HuH-7.5 (cell line): ENCODE measurements around the gene PHC3.

ENCODE experiments used
- DNase-seq: peaks from one replicate; pipeline ENCODE4 v3.0.0; 2011; ENCODE audit warnings: low spot score

PHC3 gene

DNA sequence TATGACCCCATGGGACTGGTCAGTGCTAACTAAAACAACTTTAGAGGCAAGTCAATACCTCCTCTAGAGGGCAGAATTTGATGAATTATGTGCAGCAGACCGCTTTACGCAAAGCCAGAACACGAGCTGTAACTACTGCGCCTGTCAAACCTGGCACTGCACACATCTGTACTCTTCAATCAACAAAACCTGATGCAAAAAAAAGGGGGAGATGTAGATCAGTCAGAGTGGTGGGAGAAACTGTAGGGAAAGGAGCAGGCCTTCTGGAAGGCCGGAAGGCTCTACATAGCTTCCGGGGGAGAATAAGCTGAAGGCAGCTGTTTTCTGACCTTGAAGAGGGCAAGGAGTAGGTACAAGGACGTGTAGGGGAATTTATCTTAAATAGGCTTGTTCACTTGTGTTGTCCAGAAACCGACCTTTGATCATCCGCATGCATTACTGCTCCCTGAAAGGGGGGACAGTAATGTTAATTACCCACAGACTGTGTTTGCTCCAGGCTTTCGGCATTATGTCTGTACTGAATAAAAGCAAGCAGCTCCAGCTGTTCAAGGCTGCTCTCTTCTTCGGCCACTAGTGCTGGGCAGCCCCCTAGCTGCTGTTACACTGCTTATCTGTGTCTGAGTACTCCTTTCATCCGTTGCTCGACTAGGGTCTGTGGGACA, 102.8 kb downstream of the PHC3 start:
- no peak for DNase-seq

DNA sequence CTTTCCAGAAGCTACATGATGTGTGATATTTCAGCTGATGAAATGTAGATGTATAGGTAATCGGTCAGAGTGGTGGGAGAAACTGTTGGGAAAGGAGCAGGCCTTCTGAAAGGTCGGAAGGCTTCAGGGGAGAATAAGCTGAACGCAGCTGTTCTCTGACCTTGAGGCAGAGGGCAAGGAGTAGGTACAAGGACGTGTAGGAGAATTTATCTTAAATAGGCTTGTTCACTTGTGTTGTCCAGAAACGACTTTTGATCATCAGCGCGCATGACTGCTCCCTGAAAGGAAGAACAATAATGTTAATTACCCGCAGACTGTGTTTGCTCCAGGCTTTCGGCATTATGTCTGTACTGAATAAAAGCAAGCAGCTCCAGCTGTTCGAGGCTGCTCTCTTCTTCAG, 104.2 kb downstream of the PHC3 start:
- DNase-seq: no peak

DNA sequence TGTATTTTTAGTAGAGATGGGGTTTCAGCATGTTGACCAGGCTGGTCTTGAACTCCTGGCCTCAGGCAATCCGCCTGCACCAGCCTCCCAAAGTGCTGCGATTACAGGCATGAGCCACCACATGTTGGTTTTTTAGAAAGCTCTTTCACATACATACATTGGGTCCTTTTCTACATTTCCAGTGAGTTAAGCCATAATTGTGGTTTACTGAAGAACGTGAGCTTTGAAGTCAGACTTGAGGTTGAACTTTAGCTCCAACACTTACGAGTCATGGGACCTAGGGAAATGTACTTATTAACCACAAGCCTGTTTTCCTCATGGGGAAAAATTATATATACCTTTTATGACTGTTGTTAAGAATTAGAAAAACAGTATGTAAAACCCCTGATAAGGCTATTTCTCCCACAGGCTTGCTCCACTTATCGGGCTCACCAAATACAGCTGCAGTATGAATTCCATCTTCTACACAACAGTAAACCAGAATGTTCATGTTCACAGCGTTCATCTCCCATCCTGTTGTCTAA, 104.8 kb downstream of the PHC3 start:
- no peak for DNase-seq

DNA sequence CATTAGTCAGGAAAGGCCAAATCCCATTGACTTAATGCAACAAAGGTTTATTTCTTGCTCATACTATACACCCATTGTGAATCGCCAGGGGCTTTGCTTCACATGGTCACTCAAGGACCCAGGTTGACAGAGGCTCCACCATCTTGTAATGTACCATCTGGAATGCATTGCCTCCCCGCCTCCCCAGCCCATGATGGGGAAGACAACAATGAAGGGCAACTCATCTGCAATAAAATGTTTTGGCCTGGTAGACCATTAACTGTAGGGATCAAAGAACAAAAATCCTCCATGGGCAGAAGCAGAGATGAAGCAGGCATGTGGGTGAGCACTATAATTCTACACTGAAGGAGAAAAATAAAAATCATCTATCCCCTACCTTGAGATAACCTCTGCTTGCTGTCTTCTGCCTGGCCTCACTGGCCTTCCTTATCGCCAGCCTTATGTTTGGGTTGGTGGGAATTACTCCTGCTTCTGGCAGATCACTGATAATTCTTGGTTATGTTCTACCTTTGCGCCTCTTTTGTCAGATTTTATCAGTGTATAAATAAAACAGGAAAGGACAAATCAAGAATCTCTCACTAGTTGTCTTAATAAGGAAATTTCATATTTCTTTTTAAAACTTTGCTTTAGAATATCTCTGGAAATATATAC, 106.0 kb downstream of the PHC3 start:
- DNase-seq: no peak

- DNase-seq: no peak
Observed at GRCh38 chr3:170064108-170064507, 117.4 kb downstream of the PHC3 start.

GRCh38 chr3:170063691-170064090, 117.8 kb downstream of the PHC3 start:
- no peak for DNase-seq

DNA sequence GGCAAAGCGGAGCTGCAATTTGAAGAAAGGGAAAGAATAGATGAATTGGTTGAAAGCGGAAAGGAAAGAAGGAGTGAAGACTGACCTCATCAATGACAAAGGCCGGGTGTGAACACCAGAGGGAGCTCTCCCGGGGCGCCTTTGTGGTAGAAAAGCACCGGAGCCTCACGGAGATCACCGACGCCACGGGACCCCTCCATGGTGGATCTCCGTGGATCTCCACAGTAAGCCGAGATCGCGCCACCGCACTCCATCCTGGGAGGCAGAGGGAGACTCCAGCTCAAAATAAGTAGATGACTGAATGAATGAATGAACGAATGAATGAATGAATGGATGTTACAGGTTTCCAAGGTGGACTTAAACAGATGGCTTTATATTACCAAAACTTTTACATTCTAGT, 118.8 kb downstream of the PHC3 start:
- no peak for DNase-seq

DNA sequence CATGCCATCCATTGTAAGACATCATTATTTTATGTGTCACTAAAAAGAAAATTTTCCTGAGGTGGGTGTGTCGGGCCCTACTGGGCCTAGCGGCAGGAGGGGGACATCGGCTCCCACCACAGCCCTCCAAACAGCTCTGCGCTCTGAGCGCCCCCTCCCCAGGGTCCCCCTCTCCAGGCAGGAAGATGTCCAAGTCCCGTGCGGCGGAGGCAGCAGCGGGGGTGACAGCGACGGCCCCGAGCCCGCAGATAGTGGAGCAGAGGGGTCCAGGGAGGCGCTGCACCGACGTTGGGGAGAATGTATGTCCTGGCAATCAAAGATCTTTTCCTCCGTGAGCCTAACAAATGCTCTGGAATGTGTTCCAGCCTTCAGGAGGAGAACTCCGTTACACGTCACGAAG, 119.5 kb downstream of the PHC3 start:
- no peak for DNase-seq

- no peak for DNase-seq
Observed at GRCh38 chr3:170059447-170059846, 122.1 kb downstream of the PHC3 start.

- no peak for DNase-seq
Observed at GRCh38 chr3:170058127-170058526, 123.4 kb downstream of the PHC3 start.

DNA sequence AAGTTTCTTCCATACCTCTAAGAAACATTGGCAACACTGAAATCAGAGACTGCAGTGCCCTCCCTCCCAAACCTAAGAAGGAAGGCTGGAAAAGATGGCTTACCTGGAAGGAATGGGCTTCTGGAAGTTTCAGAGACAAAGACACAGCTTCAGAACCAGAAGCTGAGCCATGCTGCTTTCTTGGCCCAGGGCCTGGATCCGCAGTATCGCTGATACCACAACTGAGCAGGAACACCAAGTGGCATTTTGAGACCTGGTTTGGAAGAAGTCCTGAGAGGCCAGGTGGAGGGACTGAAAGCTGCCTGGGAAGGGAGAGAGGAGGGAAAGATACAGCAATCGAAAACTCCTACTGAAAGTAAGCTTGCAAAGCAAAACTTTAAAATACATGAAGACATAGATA, 124.0 kb downstream of the PHC3 start:
- DNase-seq: no peak

DNA sequence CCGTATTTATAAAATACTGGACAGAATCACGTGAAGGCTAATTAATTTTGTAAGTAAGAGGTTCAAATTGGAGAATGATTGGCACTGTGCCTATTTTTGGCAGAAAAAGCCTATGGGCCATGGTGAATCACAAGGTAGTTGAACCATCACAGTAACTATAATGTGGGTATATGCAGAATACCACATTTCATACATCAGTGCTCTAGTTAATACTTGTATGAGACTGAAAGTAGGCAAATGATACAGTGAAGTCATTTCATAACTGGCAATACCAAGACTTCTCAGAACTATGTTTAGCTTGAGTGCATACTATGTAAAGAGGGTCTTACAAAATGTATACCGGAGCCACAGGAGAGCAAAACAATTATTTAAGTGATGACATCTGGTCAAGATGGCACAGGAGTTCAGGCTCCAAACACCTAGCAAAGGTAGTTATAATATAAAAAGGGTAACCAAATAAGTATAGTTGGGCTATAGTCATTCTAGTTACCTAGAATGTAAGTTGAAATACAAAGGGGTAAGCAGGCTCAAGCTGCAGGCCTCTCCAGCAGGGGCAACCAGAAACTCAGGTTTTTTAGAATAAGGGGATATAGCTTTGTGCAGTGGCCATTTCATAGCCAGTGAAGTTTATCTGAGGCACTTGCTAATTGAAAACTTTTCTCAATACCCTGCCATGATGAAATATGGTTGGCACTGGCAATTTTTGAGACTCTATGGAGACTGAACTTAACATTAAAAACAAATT, 124.7 kb downstream of the PHC3 start:
- DNase-seq: no peak

- DNase-seq: no peak
Observed at GRCh38 chr3:170055209-170055608, 126.3 kb downstream of the PHC3 start.

GRCh38 chr3:170054204-170054603, 127.3 kb downstream of the PHC3 start:
- no peak for DNase-seq

GRCh38 chr3:170052398-170052797, 129.1 kb downstream of the PHC3 start:
- DNase-seq: no peak

DNA sequence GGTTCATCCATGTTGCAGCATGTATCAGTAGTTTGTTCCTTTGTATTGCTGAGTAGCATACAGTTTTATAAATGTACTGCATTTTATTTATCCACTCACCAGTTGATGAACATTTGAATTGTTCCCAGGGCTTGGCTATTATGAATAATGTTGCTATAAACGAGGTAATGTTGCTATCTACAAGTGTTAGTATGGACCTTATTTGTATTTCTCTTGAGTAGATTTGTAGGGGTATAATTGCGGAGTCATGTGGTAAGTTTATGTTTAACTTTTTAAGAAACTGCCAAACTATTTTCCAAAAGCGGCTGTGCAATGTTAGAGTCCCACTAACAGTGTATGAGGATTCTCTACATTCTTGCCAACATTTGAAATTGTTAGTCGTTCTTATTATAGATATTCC, 130.8 kb downstream of the PHC3 start:
- DNase-seq: no peak

GRCh38 chr3:170049146-170050000, 132.2 kb downstream of the PHC3 start:
- no peak for DNase-seq

- DNase-seq: no peak
Observed at GRCh38 chr3:170047133-170047404, 134.5 kb downstream of the PHC3 start.

DNA sequence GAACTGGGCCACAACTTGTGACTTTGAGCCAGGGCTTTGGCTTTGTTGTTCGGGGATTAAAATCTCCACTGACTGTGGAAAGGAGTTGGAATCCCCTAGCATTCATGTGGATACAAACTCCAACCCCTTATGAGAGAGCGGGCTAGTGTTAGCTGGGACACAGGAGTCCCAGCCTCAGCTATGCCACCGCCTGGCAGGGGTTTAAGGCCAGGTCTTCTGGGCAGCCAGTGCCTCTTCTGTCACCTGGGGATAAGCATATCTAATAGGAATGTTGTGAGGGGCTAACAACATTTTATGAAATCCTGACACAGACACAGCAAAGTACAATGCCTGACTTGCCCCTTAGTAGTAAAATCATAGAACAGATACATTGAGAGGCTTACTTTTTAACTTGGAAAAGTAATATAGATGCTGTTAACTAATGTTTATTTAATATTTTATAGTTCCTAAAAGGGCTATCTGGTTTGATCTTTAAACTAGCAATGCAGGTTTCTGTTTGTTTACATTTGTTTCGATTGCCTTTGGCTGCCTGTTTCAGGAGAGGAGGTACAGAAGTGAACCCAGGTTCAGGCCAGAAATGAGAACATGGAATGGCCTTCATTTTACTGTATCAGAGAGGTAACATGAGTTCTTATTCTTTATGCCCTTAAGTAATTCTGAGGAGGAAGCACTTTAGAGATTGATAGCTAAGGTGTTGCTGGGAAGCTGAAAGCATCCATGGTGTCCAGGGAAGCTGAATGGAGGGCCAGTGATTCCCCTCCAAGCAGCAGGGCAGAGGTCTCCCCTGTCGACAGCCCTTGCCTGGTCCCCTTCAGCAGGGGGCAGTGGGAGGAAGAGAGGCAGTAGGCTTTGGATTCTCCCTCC, 135.0 kb downstream of the PHC3 start:
- no peak for DNase-seq

- no peak for DNase-seq
Observed at GRCh38 chr3:170044795-170045244, 136.7 kb downstream of the PHC3 start.

DNA sequence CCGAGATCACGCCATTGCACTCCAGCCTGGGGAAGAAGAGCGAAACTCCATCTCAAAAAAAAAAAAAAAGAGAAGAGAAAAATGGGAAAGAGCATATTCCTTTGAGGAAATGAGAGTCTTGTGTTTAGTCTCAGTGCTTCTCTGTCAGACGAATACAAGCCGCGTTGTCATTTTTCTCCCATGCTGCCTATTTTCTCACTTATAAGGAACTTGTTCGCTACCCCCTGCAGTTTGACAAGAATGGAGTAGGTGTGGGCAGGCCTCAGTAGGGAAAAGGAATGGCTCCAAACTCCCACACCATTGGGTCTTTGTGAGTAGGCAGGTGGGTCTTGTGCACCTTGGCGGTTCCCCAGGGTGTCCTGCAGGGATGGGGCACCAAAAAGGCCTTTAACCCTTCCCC, 137.3 kb downstream of the PHC3 start:
- DNase-seq: no peak
